ENCODE measurements around the gene ANKRD34A.

Gene ANKRD34A

DNA sequence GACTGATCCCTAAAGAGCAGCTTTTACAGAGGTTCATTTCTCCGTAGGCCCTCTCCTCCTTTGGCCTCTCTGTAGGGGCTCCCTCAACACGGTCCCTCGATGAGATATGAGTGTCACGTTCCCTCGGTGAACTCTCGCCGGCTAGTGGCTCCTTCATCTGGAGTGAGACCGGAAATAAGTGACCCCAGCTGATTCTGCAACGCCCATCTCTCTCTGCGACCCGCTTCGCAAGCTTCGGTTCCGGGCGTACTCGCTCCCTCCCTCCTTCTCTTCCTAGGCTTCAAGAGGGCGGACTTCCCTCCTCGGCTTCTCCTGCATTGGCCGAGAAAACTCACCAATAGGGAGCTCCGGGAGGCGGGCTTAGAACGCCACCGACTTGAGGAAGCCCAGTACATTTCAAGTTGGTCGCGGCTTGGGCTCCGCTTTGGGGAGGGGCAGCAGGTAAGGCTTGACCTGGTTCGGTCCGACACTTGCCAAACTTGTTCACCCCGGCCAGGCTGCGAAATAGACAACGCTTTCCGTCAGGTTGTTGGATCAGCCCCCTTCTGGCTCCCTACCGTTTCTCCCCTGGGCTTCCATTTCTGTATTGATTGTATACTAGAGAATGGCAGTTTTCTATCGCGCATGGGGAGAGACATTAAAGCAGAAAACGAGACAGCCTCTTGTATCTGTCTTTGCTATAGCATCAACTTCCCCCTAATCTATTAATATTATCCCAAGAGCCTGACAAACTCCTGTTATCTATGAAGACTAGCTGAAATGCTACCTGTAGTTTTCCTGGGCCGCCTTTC is at the start of gene ANKRD34A, which contains the start of gene POLR3GL:
TSS of gene ANKRD34A (minus strand) at position 248 of the 791 bp plus-strand sequence. CDS start 2,816 bp downstream, outside the sequence.
TSS of gene POLR3GL (plus strand) at position 363 of the 791 bp plus-strand sequence. CDS start 10,176 bp downstream, outside the sequence.
- Histone ChIP-seq H3K9me3 (ENCODE audit: control insufficient read depth in 1 of 2, low read length in 2 of 2) (peaks cover 0 to 5% of the 10 kb centered on the region in 2 donors), H3K4me1 (ENCODE audit: control insufficient read depth in 1 of 2, insufficient read depth in 2 of 2, low read length in 2 of 2) (peaks cover 19 to 38% of the 10 kb centered on the region in 2 donors), H3K27me3 (ENCODE audit: low read depth, low read length) (peaks cover 4% of the 10 kb centered on the region), H3K36me3 (ENCODE audit: control insufficient read depth in 1 of 2, insufficient read depth in 2 of 2, low read length in 2 of 2) (no peaks in the 10 kb centered on the region), H3K4me3 (ENCODE audit: low read depth in 1 of 2, low read length in 2 of 2) (peak within 1 kb of the TSS; percentile 64 to 92), H3K27ac (ENCODE audit: low read length) (peak within 1 kb of the TSS; percentile 94)

DNA sequence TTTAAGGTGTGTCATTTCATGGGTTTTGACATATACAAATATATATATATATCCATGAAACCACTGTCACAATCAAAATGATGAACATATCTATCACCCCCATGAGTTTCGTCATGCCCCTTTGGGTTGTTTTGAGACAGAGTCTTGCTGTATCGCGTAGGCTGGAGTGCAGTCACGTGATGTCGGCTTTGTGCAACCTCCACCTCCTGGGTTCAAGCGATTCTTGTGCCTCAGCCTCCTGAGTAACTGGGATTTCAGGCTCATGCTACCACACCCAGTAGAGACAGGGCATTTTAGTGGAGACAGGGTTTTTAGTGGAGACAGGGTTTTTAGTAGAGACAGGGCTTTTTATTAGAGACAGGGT is 49.2 kb upstream of the ANKRD34A start:
- no peak overlapping the region for H3K27ac ChIP-seq (ENCODE audit: low read length)
- H3K4me3 ChIP-seq (ENCODE audit: low read depth in 1 of 2, low read length in 2 of 2): no peak overlapping the region
- no peaks in the 10 kb centered on the region for H3K36me3 ChIP-seq (ENCODE audit: control insufficient read depth in 1 of 2, insufficient read depth in 2 of 2, low read length in 2 of 2)
- no peaks in the 10 kb centered on the region for H3K9me3 ChIP-seq (ENCODE audit: control insufficient read depth in 1 of 2, low read length in 2 of 2)
- H3K27me3 ChIP-seq (ENCODE audit: low read depth, low read length): peaks cover under 1% of the 10 kb centered on the region
- H3K4me1 ChIP-seq (ENCODE audit: control insufficient read depth in 1 of 2, insufficient read depth in 2 of 2, low read length in 2 of 2): no peaks in the 10 kb centered on the region

- no peak overlapping the region for H3K27ac ChIP-seq (ENCODE audit: low read length)
- no peak overlapping the region for H3K4me3 ChIP-seq (ENCODE audit: low read depth in 1 of 2, low read length in 2 of 2)
- H3K4me1 ChIP-seq (ENCODE audit: control insufficient read depth in 1 of 2, insufficient read depth in 2 of 2, low read length in 2 of 2): no peaks in the 10 kb centered on the region
- H3K9me3 ChIP-seq (ENCODE audit: control insufficient read depth in 1 of 2, low read length in 2 of 2): no peaks in the 10 kb centered on the region
- H3K36me3 ChIP-seq (ENCODE audit: control insufficient read depth in 1 of 2, insufficient read depth in 2 of 2, low read length in 2 of 2): no peaks in the 10 kb centered on the region
- no peaks in the 10 kb centered on the region for H3K27me3 ChIP-seq (ENCODE audit: low read depth, low read length)
Measured at GRCh38 chr1:146012703-146013558, 48.6 kb upstream of the ANKRD34A start.

- Histone ChIP-seq H3K4me1 (ENCODE audit: control insufficient read depth in 1 of 2, insufficient read depth in 2 of 2, low read length in 2 of 2) (peaks cover 0 to 6% of the 10 kb centered on the region in 2 donors), H3K36me3 (ENCODE audit: control insufficient read depth in 1 of 2, insufficient read depth in 2 of 2, low read length in 2 of 2) (no peaks in the 10 kb centered on the region), H3K4me3 (ENCODE audit: low read depth in 1 of 2, low read length in 2 of 2) (no peak overlapping the region), H3K27me3 (ENCODE audit: low read depth, low read length) (no peaks in the 10 kb centered on the region), H3K9me3 (ENCODE audit: control insufficient read depth in 1 of 2, low read length in 2 of 2) (no peaks in the 10 kb centered on the region), H3K27ac (ENCODE audit: low read length) (no peak overlapping the region)
Measured at GRCh38 chr1:146010126-146010738, 45.9 kb upstream of the ANKRD34A start.

DNA sequence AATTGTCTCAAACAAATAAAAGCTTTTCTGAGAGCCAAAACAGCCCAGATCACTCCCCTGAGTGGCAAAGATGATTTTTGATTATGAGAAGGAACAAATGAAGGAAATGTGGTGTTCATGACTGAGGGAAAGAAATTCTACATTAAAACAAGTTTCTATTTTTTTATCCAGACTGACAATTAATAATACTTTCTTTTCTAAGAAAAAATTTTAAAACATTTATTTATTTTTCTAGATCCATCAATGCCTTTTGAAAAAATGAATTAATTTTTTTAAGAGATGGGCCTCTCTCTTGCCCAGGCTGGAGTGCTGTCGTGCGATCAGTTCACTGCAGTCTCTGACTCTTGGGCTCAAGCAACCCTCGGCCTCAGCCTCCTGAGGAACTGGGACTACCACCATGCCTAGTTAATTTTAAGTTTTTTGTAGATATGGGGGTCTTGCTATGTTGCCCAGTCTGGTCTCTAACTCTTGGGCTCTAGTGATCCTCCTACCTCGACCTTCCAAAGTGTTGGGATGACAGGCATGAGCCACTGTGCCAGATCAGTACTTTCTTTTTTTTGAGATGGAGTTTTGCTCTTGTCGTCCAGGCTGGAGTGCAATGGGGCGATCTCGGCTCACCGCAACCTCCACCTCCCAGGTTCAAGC is 43.2 kb upstream of the ANKRD34A start:
- Histone ChIP-seq H3K4me1 (ENCODE audit: control insufficient read depth in 1 of 2, insufficient read depth in 2 of 2, low read length in 2 of 2) (peaks cover 0 to 6% of the 10 kb centered on the region in 2 donors), H3K4me3 (ENCODE audit: low read depth in 1 of 2, low read length in 2 of 2) (no peak overlapping the region), H3K27ac (ENCODE audit: low read length) (peak overlapping the region; percentile 93)

DNA sequence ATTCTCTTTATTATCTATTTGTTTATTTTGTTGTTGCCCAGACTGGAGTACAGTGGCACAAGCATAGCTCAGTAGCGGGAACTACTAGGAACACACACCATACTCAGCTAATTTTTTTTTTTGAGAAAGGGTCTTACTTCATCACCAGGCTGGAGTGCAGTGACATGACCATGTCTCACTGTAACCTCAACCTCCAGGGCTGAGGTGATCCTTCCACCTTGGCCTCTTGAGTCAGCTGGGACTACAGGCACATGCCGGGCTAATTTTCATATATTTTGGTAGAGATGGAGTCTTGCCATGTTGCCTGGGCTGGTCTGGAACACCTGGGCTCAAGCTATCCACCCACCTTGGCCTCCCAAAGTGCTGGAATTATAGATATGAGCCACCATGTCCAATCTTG is 37.3 kb upstream of the ANKRD34A start:
- Histone ChIP-seq H3K4me1 (ENCODE audit: control insufficient read depth in 1 of 2, insufficient read depth in 2 of 2, low read length in 2 of 2) (peaks cover 6 to 24% of the 10 kb centered on the region in 2 donors), H3K27me3 (ENCODE audit: low read depth, low read length) (no peaks in the 10 kb centered on the region), H3K36me3 (ENCODE audit: control insufficient read depth in 1 of 2, insufficient read depth in 2 of 2, low read length in 2 of 2) (no peaks in the 10 kb centered on the region), H3K4me3 (ENCODE audit: low read depth in 1 of 2, low read length in 2 of 2) (no peak overlapping the region), H3K9me3 (ENCODE audit: control insufficient read depth in 1 of 2, low read length in 2 of 2) (no peaks in the 10 kb centered on the region), H3K27ac (ENCODE audit: low read length) (no peak overlapping the region)

More for the DNA sequence above, 43.2 kb upstream of the ANKRD34A start:
- Histone ChIP-seq H3K27me3 (ENCODE audit: low read depth, low read length) (no peaks in the 10 kb centered on the region), H3K36me3 (ENCODE audit: control insufficient read depth in 1 of 2, insufficient read depth in 2 of 2, low read length in 2 of 2) (no peaks in the 10 kb centered on the region), H3K9me3 (ENCODE audit: control insufficient read depth in 1 of 2, low read length in 2 of 2) (no peaks in the 10 kb centered on the region)

- Histone ChIP-seq H3K27me3 (ENCODE audit: low read depth, low read length) (no peaks in the 10 kb centered on the region), H3K4me3 (ENCODE audit: low read depth in 1 of 2, low read length in 2 of 2) (peak overlapping the region in 1 of 2 donors; percentile 100), H3K9me3 (ENCODE audit: control insufficient read depth in 1 of 2, low read length in 2 of 2) (no peaks in the 10 kb centered on the region), H3K27ac (ENCODE audit: low read length) (peak overlapping the region; percentile 99), H3K36me3 (ENCODE audit: control insufficient read depth in 1 of 2, insufficient read depth in 2 of 2, low read length in 2 of 2) (peaks cover 8 to 9% of the 10 kb centered on the region in 2 donors), H3K4me1 (ENCODE audit: control insufficient read depth in 1 of 2, insufficient read depth in 2 of 2, low read length in 2 of 2) (peaks cover 6 to 21% of the 10 kb centered on the region in 2 donors)
Measured at GRCh38 chr1:145999321-146000024, 35.1 kb upstream of the ANKRD34A start.

- peaks cover 26 to 27% of the 10 kb centered on the region in 2 donors for H3K36me3 ChIP-seq (ENCODE audit: control insufficient read depth in 1 of 2, insufficient read depth in 2 of 2, low read length in 2 of 2)
- no peaks in the 10 kb centered on the region for H3K27me3 ChIP-seq (ENCODE audit: low read depth, low read length)
- H3K9me3 ChIP-seq (ENCODE audit: control insufficient read depth in 1 of 2, low read length in 2 of 2): no peaks in the 10 kb centered on the region
- peak overlapping the region; percentile 99 for H3K27ac ChIP-seq (ENCODE audit: low read length)
- peak overlapping the region; percentile 99 to 100 for H3K4me3 ChIP-seq (ENCODE audit: low read depth in 1 of 2, low read length in 2 of 2)
- peaks cover 14 to 26% of the 10 kb centered on the region in 2 donors for H3K4me1 ChIP-seq (ENCODE audit: control insufficient read depth in 1 of 2, insufficient read depth in 2 of 2, low read length in 2 of 2)
Measured at GRCh38 chr1:145997718-145998023, 33.3 kb upstream of the ANKRD34A start.

- H3K27ac ChIP-seq (ENCODE audit: low read length): peak overlapping the region; percentile 99
- no peaks in the 10 kb centered on the region for H3K9me3 ChIP-seq (ENCODE audit: control insufficient read depth in 1 of 2, low read length in 2 of 2)
- H3K4me1 ChIP-seq (ENCODE audit: control insufficient read depth in 1 of 2, insufficient read depth in 2 of 2, low read length in 2 of 2): peaks cover 14 to 30% of the 10 kb centered on the region in 2 donors
Measured at GRCh38 chr1:145997016-145997717, 32.8 kb upstream of the ANKRD34A start.

DNA sequence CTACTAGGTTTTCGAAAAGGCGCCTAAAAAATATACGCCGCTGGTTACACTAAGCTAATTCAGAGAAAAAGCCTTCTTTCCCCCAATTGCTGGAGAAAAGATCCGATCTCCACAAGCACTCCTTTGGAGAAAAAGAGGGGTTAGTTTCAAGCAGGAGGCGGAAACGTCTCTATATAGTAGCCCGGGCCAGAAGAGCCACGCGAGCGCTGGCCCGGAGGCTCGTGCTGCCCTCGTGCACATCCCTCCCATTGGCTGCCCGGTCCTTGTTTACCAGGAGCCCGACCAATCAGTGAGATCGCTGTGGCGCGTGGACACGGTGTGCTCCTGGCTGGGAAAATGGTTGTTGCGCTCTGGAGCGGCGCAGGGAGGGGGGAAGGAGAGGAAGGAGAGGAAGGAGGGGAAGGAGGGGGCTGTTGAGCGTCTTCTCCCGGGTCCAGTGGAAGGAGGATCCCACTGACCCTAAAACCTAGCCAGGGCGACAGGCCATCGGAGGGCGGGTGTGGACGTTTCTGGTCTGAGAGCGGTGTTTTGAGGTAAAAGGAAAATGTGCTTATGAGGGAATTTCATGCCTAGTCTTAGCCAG is 32.1 kb upstream of the ANKRD34A start, which contains the start of gene TXNIP:
TSS of gene TXNIP (minus strand) at position 147 of the 583 bp plus-strand sequence. CDS start 313 bp downstream, outside the sequence.
- no peaks in the 10 kb centered on the region for H3K27me3 ChIP-seq (ENCODE audit: low read depth, low read length)
- H3K4me3 ChIP-seq (ENCODE audit: low read depth in 1 of 2, low read length in 2 of 2): peak within 1 kb of the TSS; percentile 99 to 100
- peaks cover 14 to 30% of the 10 kb centered on the region in 2 donors for H3K4me1 ChIP-seq (ENCODE audit: control insufficient read depth in 1 of 2, insufficient read depth in 2 of 2, low read length in 2 of 2)
- no peaks in the 10 kb centered on the region for H3K9me3 ChIP-seq (ENCODE audit: control insufficient read depth in 1 of 2, low read length in 2 of 2)
- H3K36me3 ChIP-seq (ENCODE audit: control insufficient read depth in 1 of 2, insufficient read depth in 2 of 2, low read length in 2 of 2): peaks cover 30% of the 10 kb centered on the region in 2 donors
- H3K27ac ChIP-seq (ENCODE audit: low read length): peak within 1 kb of the TSS; percentile 99

More at GRCh38 chr1:145997016-145997717, 32.8 kb upstream of the ANKRD34A start:
- Histone ChIP-seq H3K27me3 (ENCODE audit: low read depth, low read length) (no peaks in the 10 kb centered on the region), H3K4me3 (ENCODE audit: low read depth in 1 of 2, low read length in 2 of 2) (peak overlapping the region; percentile 99 to 100), H3K36me3 (ENCODE audit: control insufficient read depth in 1 of 2, insufficient read depth in 2 of 2, low read length in 2 of 2) (peaks cover 30% of the 10 kb centered on the region in 2 donors)
